SK-N-MC (cell line): ENCODE measurements around the gene OR52E2.
"Not testable (repeated sequence)": the region's sequence is repeated elsewhere in the genome, so short reads cannot be mapped to it uniquely, and the experiment has no call there.

Source experiments
- DNase-seq: peaks from one replicate; pipeline ENCODE4 v3.0.0-alpha.2; 2011; ENCODE audit warnings: low read depth, low spot score
- H3K27ac ChIP-seq: fragments of 200-600 bp; sonication (generic); 2 replicates; pipeline ENCODE4 v1.5.1; 2016; ENCODE audit warnings: mixed run types
- H3K36me3 ChIP-seq: fragments of 200-600 bp; sonication (generic); 2 replicates; pipeline ENCODE4 v1.6.1; 2017; ENCODE audit warnings: antibody characterized with exemption, low read length, mixed read lengths; ENCODE audit not compliant: insufficient read depth
- H3K4me3 ChIP-seq: fragments of 200-600 bp; sonication (generic); 2 replicates; pipeline ENCODE4 v1.5.1; 2016
- H3K9ac ChIP-seq: fragments of 200-600 bp; sonication (generic); 2 replicates; pipeline ENCODE4 v1.8.0; 2017; ENCODE audit warnings: mixed run types, mixed read lengths; ENCODE audit not compliant: insufficient read length
- H3K9me3 ChIP-seq: fragments of 200-600 bp; sonication (generic); 2 replicates; pipeline ENCODE4 v1.6.1; 2017; ENCODE audit warnings: low read depth, mild to moderate bottlenecking, antibody characterized with exemption, low read length, moderate library complexity, mixed read lengths
- EZH2 ChIP-seq: fragments of 200-600 bp; sonication (generic); IDR thresholded peaks from one replicate; pipeline ENCODE4 v1.6.1; 2017; ENCODE audit warnings: antibody characterized with exemption
- FOXP2 ChIP-seq: optimal IDR thresholded peaks from 2 replicates; pipeline ENCODE3; 2011; ENCODE audit warnings: mild to moderate bottlenecking, moderate library complexity; ENCODE audit not compliant: insufficient read depth; ENCODE audit errors: extremely low read length, control extremely low read depth
- POLR2AphosphoS5 ChIP-seq: IDR thresholded peaks from 2 replicates; pipeline ENCODE4 v1.6.1; 2012; ENCODE audit warnings: mild to moderate bottlenecking, low read depth, low read length, borderline replicate concordance

OR52E2 gene

DNA sequence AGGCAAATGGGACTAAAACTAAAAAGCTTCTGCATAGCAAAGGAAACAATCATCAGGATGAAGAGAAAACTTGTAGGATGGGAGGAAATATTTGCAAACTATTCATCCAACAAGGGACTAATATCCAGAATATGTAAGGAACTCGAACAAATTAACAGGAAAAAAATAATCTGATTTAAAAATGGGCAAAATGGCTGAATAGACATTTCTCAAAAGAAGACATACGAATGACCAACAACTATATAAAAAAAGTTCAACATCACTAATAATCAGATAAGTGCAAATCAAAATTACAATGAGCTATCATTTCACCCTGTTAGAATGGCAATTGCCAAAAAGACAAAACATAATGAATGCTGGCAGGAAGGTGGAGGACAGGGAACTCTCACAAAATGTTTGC is 22.0 kb upstream of the OR52E2 start:
- no peak for TF ChIP-seq EZH2
- TF ChIP-seq POLR2AphosphoS5 = no peak
- TF ChIP-seq FOXP2 = no peak
- Histone ChIP-seq H3K9ac (no peak overlapping the region), H3K9me3 (no peaks in the 10 kb centered on the region), H3K27ac (no peak overlapping the region), H3K4me3 (no peak overlapping the region), H3K36me3 (no peaks in the 10 kb centered on the region)
- no peak for DNase-seq

- no peak for DNase-seq
- TF ChIP-seq POLR2AphosphoS5 = no peak
- no peak for TF ChIP-seq EZH2
- TF ChIP-seq FOXP2 = no peak
- Histone ChIP-seq H3K9ac (no peak overlapping the region), H3K9me3 (no peaks in the 10 kb centered on the region), H3K4me3 (no peak overlapping the region), H3K27ac (no peak overlapping the region), H3K36me3 (no peaks in the 10 kb centered on the region)
Observed at GRCh38 chr11:5071799-5072198, 12.4 kb upstream of the OR52E2 start.

DNA sequence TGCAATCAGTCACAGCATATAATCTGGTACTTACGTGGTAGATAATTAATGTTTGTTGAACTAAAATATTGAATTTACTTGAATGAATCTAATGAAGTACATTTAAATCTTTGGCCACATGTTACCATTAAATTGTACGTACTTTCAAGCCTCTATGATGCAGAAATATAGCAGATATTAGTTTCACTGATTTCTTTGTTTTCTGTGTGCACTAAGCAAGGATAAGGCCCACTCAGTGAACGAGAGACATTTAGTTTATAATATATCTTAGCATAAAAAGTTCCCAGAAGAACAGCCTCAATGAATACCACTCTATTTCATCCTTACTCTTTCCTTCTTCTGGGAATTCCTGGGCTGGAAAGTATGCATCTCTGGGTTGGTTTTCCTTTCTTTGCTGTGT is 9.8 kb upstream of the OR52E2 start, which contains the start of gene OR52E1:
TSS of gene OR52E1 (plus strand) at position 301 of the 400 bp plus-strand sequence.
- DNase-seq = no peak
- TF ChIP-seq EZH2 (no peak), POLR2AphosphoS5 (no peak), FOXP2 (no peak)
- Histone ChIP-seq H3K4me3 (no peak within 1 kb of the TSS), H3K9me3 (no peaks in the 10 kb centered on the region), H3K9ac (no peak within 1 kb of the TSS), H3K36me3 (no peaks in the 10 kb centered on the region), H3K27ac (no peak within 1 kb of the TSS)

GRCh38 chr11:5065027-5065426 is 5.6 kb upstream of the OR52E2 start:
- Histone ChIP-seq H3K9me3 (no peaks in the 10 kb centered on the region), H3K4me3 (no peak overlapping the region), H3K9ac (no peak overlapping the region), H3K27ac (no peak overlapping the region), H3K36me3 (no peaks in the 10 kb centered on the region)
- TF ChIP-seq EZH2 (no peak), POLR2AphosphoS5 (no peak), FOXP2 (no peak)
- DNase-seq = no peak

DNA sequence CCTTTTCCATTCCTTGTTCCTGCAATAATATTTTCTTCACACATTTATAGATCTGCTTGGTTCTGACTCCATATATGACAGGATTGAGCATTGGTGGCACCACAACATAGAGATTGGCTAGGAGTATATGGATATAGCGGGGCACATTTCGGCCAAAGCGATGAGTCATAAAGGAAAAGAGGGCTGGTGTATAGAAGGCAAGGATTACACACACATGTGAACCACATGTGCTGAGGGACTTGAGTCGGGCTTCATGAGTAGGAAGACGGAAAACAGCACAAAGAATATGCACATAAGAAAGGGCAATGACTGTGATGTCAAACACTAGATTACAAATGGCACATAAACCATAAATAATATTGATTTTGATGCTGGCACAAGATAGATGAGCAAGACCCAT is 748 bp downstream of the OR52E2 start:
- not testable (repeated sequence) for H3K9me3 ChIP-seq, DNase-seq, H3K9ac ChIP-seq, H3K36me3 ChIP-seq, H3K27ac ChIP-seq, H3K4me3 ChIP-seq

GRCh38 chr11:5046754-5047330 is 12.6 kb downstream of the OR52E2 start:
- Histone ChIP-seq H3K9me3 (no peaks in the 10 kb centered on the region), H3K36me3 (no peaks in the 10 kb centered on the region), H3K4me3 (no peak overlapping the region), H3K9ac (no peak overlapping the region), H3K27ac (no peak overlapping the region)
- DNase-seq = no peak
- TF ChIP-seq EZH2 = no peak
- no peak for TF ChIP-seq POLR2AphosphoS5
- no peak for TF ChIP-seq FOXP2

DNA sequence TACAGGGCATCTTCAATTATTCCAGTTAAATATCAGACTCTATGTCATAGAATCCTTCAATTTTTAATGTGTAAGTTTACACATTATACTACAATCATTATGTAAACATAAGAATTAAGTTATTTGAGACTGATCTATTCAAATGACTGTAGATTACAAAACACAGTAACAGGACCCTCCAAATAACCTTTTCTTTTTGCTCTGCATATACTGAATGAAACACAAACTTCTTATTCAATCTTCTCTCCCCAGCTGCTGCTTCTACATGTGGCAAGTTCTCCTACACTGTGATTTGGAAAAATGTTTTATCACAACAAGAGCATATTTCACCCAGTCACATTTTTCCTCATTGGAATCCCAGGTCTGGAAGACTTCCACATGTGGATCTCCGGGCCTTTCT is 13.2 kb downstream of the OR52E2 start, which contains the start of gene OR52J3:
TSS of gene OR52J3 (plus strand) at position 301 of the 400 bp plus-strand sequence. CDS start at position 301, 0 bp downstream.
- no peaks in the 10 kb centered on the region for H3K36me3 ChIP-seq
- H3K9ac ChIP-seq = no peak within 1 kb of the TSS
- H3K4me3 ChIP-seq = no peak within 1 kb of the TSS
- DNase-seq = no peak
- H3K9me3 ChIP-seq = no peaks in the 10 kb centered on the region
- TF ChIP-seq POLR2AphosphoS5 (no peak), FOXP2 (no peak), EZH2 (no peak)
- no peak within 1 kb of the TSS for H3K27ac ChIP-seq

- no peak overlapping the region for H3K4me3 ChIP-seq
- TF ChIP-seq EZH2 = no peak
- no peak for TF ChIP-seq FOXP2
- no peak for TF ChIP-seq POLR2AphosphoS5
- H3K36me3 ChIP-seq = no peaks in the 10 kb centered on the region
- H3K9me3 ChIP-seq = no peaks in the 10 kb centered on the region
- H3K9ac ChIP-seq = no peak overlapping the region
- H3K27ac ChIP-seq = no peak overlapping the region
- no peak for DNase-seq
Observed at GRCh38 chr11:5043380-5043779, 16.0 kb downstream of the OR52E2 start.

GRCh38 chr11:5042091-5042490 is 17.3 kb downstream of the OR52E2 start:
- TF ChIP-seq POLR2AphosphoS5 = no peak
- no peak for DNase-seq

More at GRCh38 chr11:5042091-5042490, 17.3 kb downstream of the OR52E2 start:
- Histone ChIP-seq H3K27ac (no peak overlapping the region), H3K4me3 (no peak overlapping the region), H3K9ac (no peak overlapping the region), H3K36me3 (no peaks in the 10 kb centered on the region), H3K9me3 (no peaks in the 10 kb centered on the region)
